SK-N-SH (cell line): ENCODE data around the gene GSK3B.

Experiments used
- CHD2 ChIP-seq: fragments of 150-350 bp; IDR thresholded peaks from 2 replicates; pipeline ENCODE4 v1.6.1; 2018; ENCODE audit warnings: low read length; ENCODE audit not compliant: partially characterized antibody
- EP300 ChIP-seq, 2 experiments: IDR thresholded peaks; 2 replicates each; pipeline versions ENCODE4 v1.4.0 to v1.6.1; 2012; ENCODE audit warnings: borderline replicate concordance in 1 of 2, low read depth in 1 of 2, low read length in 1 of 2
- MXI1 ChIP-seq: IDR thresholded peaks from 2 replicates; pipeline ENCODE4 v1.6.1; 2012; ENCODE audit warnings: mild to moderate bottlenecking, low read depth, low read length, improper control_type of control experiment
- NFIC ChIP-seq: IDR thresholded peaks from 2 replicates; pipeline ENCODE4 v1.4.0; 2012; ENCODE audit warnings: borderline replicate concordance
- POLR2AphosphoS5 ChIP-seq: IDR thresholded peaks from 2 replicates; pipeline ENCODE4 v1.6.1; 2012; ENCODE audit warnings: low read depth, low read length
- SIN3A ChIP-seq: IDR thresholded peaks from 2 replicates; pipeline ENCODE4 v1.6.1; 2012; ENCODE audit warnings: low read depth, mild to moderate bottlenecking, low read length, moderate library complexity, borderline replicate concordance
- TAF1 ChIP-seq: IDR thresholded peaks from 2 replicates; pipeline ENCODE4 v1.6.1; 2012; ENCODE audit warnings: low read depth, mild to moderate bottlenecking, low read length, moderate library complexity, borderline replicate concordance
- YY1 ChIP-seq: IDR thresholded peaks from 2 replicates; pipeline ENCODE4 v1.4.0; 2012; ENCODE audit warnings: low read depth, mild to moderate bottlenecking
- TF ChIP-seq, protein P1 (sequence below): IDR thresholded peaks from 2 replicates; pipeline ENCODE4 v1.4.0; 2012; ENCODE audit warnings: low read depth, borderline replicate concordance
- TF ChIP-seq, protein P2 (sequence below): fragments of 200-600 bp; sonication (generic); IDR thresholded peaks from 2 replicates; pipeline ENCODE4 v1.6.1; 2017; ENCODE audit warnings: antibody characterized with exemption, mild to moderate bottlenecking, moderate library complexity
- TF ChIP-seq, protein P3 (sequence below): IDR thresholded peaks from 2 replicates; pipeline ENCODE4 v1.4.0; 2012; ENCODE audit warnings: low read depth
- TF ChIP-seq, protein P4 (sequence below): fragments of 150-350 bp; IDR thresholded peaks from 2 replicates; pipeline ENCODE4 v1.6.1; 2017; ENCODE audit warnings: antibody characterized with exemption, low read length, low read depth, borderline replicate concordance

DNA sequence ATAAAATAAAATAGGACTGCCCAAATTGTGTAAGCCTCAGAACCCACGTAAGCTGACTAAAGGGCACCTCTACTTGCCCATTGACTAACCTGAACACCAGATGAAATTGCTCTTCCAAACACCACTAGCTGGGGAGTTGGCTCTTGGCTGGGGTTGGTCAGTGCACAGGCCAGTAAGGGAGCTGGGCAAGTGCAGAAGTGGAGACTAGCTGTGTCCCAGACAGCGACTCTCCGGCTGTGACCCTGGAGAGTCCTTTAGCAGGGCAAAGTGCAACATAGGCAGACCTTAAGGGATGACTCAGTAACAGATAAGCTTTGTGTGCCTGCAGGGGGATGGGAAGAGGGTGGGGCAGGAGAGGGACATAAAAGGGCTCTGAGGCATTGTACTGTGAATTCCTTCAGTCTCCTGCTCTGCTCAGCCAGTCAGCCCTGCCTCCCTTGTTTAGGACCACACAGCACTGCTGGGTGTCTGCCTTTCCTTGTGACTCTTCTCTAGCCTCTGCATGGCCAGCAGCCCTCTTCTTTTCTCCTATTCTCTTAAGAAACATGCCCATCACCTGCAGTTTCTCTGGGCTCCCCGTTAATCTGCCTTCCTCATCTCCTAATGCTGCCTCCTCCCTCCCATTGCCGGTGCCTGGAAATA, 299.2 kb downstream of the GSK3B start:
- TF ChIP-seq, protein P1, sequence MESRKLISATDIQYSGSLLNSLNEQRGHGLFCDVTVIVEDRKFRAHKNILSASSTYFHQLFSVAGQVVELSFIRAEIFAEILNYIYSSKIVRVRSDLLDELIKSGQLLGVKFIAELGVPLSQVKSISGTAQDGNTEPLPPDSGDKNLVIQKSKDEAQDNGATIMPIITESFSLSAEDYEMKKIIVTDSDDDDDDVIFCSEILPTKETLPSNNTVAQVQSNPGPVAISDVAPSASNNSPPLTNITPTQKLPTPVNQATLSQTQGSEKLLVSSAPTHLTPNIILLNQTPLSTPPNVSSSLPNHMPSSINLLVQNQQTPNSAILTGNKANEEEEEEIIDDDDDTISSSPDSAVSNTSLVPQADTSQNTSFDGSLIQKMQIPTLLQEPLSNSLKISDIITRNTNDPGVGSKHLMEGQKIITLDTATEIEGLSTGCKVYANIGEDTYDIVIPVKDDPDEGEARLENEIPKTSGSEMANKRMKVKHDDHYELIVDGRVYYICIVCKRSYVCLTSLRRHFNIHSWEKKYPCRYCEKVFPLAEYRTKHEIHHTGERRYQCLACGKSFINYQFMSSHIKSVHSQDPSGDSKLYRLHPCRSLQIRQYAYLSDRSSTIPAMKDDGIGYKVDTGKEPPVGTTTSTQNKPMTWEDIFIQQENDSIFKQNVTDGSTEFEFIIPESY: no peak
- TF ChIP-seq, protein P2, sequence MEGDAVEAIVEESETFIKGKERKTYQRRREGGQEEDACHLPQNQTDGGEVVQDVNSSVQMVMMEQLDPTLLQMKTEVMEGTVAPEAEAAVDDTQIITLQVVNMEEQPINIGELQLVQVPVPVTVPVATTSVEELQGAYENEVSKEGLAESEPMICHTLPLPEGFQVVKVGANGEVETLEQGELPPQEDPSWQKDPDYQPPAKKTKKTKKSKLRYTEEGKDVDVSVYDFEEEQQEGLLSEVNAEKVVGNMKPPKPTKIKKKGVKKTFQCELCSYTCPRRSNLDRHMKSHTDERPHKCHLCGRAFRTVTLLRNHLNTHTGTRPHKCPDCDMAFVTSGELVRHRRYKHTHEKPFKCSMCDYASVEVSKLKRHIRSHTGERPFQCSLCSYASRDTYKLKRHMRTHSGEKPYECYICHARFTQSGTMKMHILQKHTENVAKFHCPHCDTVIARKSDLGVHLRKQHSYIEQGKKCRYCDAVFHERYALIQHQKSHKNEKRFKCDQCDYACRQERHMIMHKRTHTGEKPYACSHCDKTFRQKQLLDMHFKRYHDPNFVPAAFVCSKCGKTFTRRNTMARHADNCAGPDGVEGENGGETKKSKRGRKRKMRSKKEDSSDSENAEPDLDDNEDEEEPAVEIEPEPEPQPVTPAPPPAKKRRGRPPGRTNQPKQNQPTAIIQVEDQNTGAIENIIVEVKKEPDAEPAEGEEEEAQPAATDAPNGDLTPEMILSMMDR: no peak
- no peak for TF ChIP-seq POLR2AphosphoS5
- no peak for TF ChIP-seq TAF1
- TF ChIP-seq CHD2: no peak
- TF ChIP-seq YY1: no peak
- TF ChIP-seq, protein P3, sequence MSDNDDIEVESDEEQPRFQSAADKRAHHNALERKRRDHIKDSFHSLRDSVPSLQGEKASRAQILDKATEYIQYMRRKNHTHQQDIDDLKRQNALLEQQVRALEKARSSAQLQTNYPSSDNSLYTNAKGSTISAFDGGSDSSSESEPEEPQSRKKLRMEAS: no peak
- TF ChIP-seq NFIC: no peak
- TF ChIP-seq, protein P4, sequence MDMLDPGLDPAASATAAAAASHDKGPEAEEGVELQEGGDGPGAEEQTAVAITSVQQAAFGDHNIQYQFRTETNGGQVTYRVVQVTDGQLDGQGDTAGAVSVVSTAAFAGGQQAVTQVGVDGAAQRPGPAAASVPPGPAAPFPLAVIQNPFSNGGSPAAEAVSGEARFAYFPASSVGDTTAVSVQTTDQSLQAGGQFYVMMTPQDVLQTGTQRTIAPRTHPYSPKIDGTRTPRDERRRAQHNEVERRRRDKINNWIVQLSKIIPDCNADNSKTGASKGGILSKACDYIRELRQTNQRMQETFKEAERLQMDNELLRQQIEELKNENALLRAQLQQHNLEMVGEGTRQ: no peak
- TF ChIP-seq SIN3A: no peak
- TF ChIP-seq MXI1: no peak
- no peak for TF ChIP-seq EP300 (IDR thresholded peaks at IDR 0.05; ENCODE audit: borderline replicate concordance in 1 of 2, low read depth in 1 of 2, low read length in 1 of 2)
